HepG2 (cell line): Measurements from ENCODE around the gene LGR6. TPM values are rescaled to one million over a fixed set of nuclear protein-coding genes. Genes with fewer than 3 reads are reported as not detected.

Experiments
- ATAC-seq: fragments of 200-7000 bp; cut with Tn5 transposase; 3 replicates; pipeline ENCODE4 v1.9.1; 2020; ENCODE audit warnings: mild to moderate bottlenecking, moderate library complexity
- BruUV-seq: library from RNA; stranded (reverse); fragments of 400-500 nt; replicated peaks from 2 replicates; lab custom pipeline; 2021; lab: Mats Ljungman, UMichigan
- CTCF ChIA-PET: fragments of 300-600 bp; formaldehyde crosslinking; extraction: SDS; loops from one replicate; lab custom pipeline; 2021; ENCODE audit warnings: low total read pairs, inconsistent platforms, low intra/inter-chr PET ratio; lab: Yijun Ruan, JAX
- POLR2A ChIA-PET: fragments of 350-600 bp; sonication (Branson Sonifier 250); formaldehyde crosslinking; loops from one replicate; lab custom pipeline; 2020; ENCODE audit warnings: antibody characterized with exemption, inconsistent platforms; lab: Yijun Ruan, JAX
- DNase-seq: peaks from one replicate; pipeline ENCODE4 v3.0.0-alpha.2; 2015; ENCODE audit warnings: low spot score
- FAIRE-seq: peaks from 3 replicates; lab custom pipeline; 2011; peaks lifted over from hg19 to GRCh38; lab: Jason Lieb, UNC
- H2AFZ ChIP-seq: one replicate; pipeline ENCODE4 v1.6.1; 2011; ENCODE audit warnings: low read length, inconsistent platforms
- H3K27ac ChIP-seq: fragments of 300-600 bp; 3 replicates; pipeline ENCODE4 v1.8.0; 2011; ENCODE audit warnings: mixed run types, mild to moderate bottlenecking, mixed read lengths, low read length, inconsistent platforms; ENCODE audit not compliant: insufficient read depth; ENCODE audit errors: extremely low read length
- H3K27me3 ChIP-seq, 2 experiments: fragments of 200-600 bp in 1 of 2; 2 replicates in 1 of 2; 3 replicates in 1 of 2; pipeline versions ENCODE4 v1.6.0 to v1.8.0; 2011; ENCODE audit warnings: low read length in 2 of 2, mild to moderate bottlenecking in 2 of 2, moderate library complexity in 2 of 2, inconsistent platforms in 1 of 2; ENCODE audit not compliant: insufficient read depth in 2 of 2, control insufficient read depth in 1 of 2
- H3K36me3 ChIP-seq, 2 experiments: fragments of 200-600 bp in 1 of 2; replicated peaks in 1 of 2; 2 replicates in 1 of 2; 3 replicates in 1 of 2; pipeline versions ENCODE4 v1.5.1 to v1.8.0; 2011; ENCODE audit warnings: low read length in 2 of 2, inconsistent platforms in 1 of 2; ENCODE audit not compliant: insufficient read depth in 2 of 2, control insufficient read depth in 1 of 2
- H3K4me1 ChIP-seq: 2 replicates; pipeline ENCODE4 v1.5.1; 2012; ENCODE audit warnings: low read length, inconsistent platforms; ENCODE audit not compliant: insufficient read depth
- H3K4me2 ChIP-seq: 2 replicates; pipeline ENCODE4 v1.6.0; 2011; ENCODE audit warnings: low read depth, low read length, inconsistent platforms
- H3K4me3 ChIP-seq, 3 experiments: fragments of 200-600 bp in 1 of 3; sonication (generic), shearing (Covaris generic) in 1 of 3; replicated peaks in 1 of 3; 2 replicates each; pipeline ENCODE4 v1.5.1; 2011 to 2016; ENCODE audit warnings: low read length in 3 of 3, inconsistent platforms in 2 of 3, low read depth in 2 of 3, mild to moderate bottlenecking in 2 of 3, control low read depth in 1 of 3, mixed read lengths in 1 of 3; ENCODE audit not compliant: insufficient read depth in 1 of 3
- H3K79me2 ChIP-seq: one replicate; pipeline ENCODE4 v1.6.1; 2011; ENCODE audit warnings: low read length, inconsistent platforms; ENCODE audit not compliant: insufficient read depth
- H3K9ac ChIP-seq: 2 replicates; pipeline ENCODE4 v1.6.0; 2011; ENCODE audit warnings: mild to moderate bottlenecking, low read depth, low read length, inconsistent platforms; ENCODE audit not compliant: insufficient read depth
- H3K9me3 ChIP-seq: 2 replicates; pipeline ENCODE4 v1.5.1; 2012; ENCODE audit warnings: mild to moderate bottlenecking, low read length
- H4K20me1 ChIP-seq: 2 replicates; pipeline ENCODE4 v1.6.0; 2011; ENCODE audit warnings: inconsistent platforms, mild to moderate bottlenecking, low read length, moderate library complexity; ENCODE audit not compliant: insufficient read depth
- CCDC6 ChIP-seq: sonication (generic); formaldehyde crosslinking; IDR thresholded peaks from 2 replicates; pipeline ENCODE4 v1.8.1; 2022; ENCODE audit warnings: mild to moderate bottlenecking, missing genetic modification reagents, moderate library complexity
- ELF1 ChIP-seq: sonication (generic); formaldehyde crosslinking; IDR thresholded peaks from 2 replicates; pipeline ENCODE4 v1.4.0; 2020; ENCODE audit warnings: missing genetic modification reagents
- FIP1L1 ChIP-seq: fragments of 200-400 bp; formaldehyde crosslinking; IDR thresholded peaks from 2 replicates; pipeline ENCODE4 v1.6.1; 2018; ENCODE audit warnings: low read depth, mild to moderate bottlenecking, low read length, moderate library complexity, borderline replicate concordance; ENCODE audit not compliant: insufficient read depth
- FOXA1 ChIP-seq, 2 experiments: fragments of 450-650 bp in 1 of 2; sonication (generic) in 1 of 2; formaldehyde crosslinking in 1 of 2; IDR thresholded peaks; 2 replicates each; pipeline versions ENCODE4 v1.4.0 to v1.6.1; 2016 to 2020; ENCODE audit warnings: missing genetic modification reagents in 1 of 2
- HDAC1 ChIP-seq: sonication (generic); formaldehyde crosslinking; IDR thresholded peaks from 2 replicates; pipeline ENCODE4 v1.5.1; 2020; ENCODE audit warnings: mild to moderate bottlenecking, missing genetic modification reagents
- KDM5A ChIP-seq: fragments of 200-600 bp; sonication (generic); IDR thresholded peaks from 2 replicates; pipeline ENCODE4 v1.7.0; 2018; ENCODE audit warnings: antibody characterized with exemption, mild to moderate bottlenecking, low read length, borderline replicate concordance
- MEIS2 ChIP-seq: sonication (generic); formaldehyde crosslinking; IDR thresholded peaks from 2 replicates; pipeline ENCODE4 v1.9.0; 2021; ENCODE audit warnings: mild to moderate bottlenecking, missing genetic modification reagents
- NKX3-1 ChIP-seq: sonication (generic); formaldehyde crosslinking; IDR thresholded peaks from 2 replicates; pipeline ENCODE4 v1.5.0; 2020; ENCODE audit warnings: missing genetic modification reagents
- POGZ ChIP-seq: sonication (generic); formaldehyde crosslinking; IDR thresholded peaks from 2 replicates; pipeline ENCODE4 v1.4.0; 2020; ENCODE audit warnings: mild to moderate bottlenecking, missing genetic modification reagents
- RFX3 ChIP-seq: IDR thresholded peaks from 2 replicates; pipeline ENCODE4 v1.6.1; 2016; ENCODE audit warnings: missing biosample characterization, missing genetic modification reagents
- SAP130 ChIP-seq: IDR thresholded peaks from 2 replicates; pipeline ENCODE4 v1.6.1; 2016; ENCODE audit warnings: low read depth
- TBL1XR1 ChIP-seq: fragments of 150-350 bp; IDR thresholded peaks from 2 replicates; pipeline ENCODE4 v1.6.1; 2014; ENCODE audit warnings: borderline replicate concordance, low read length; ENCODE audit not compliant: partially characterized antibody
- ZBTB20 ChIP-seq: sonication (generic); formaldehyde crosslinking; IDR thresholded peaks from 2 replicates; pipeline ENCODE4 v1.8.1; 2023; ENCODE audit warnings: missing genetic modification reagents, low read depth, mild to moderate bottlenecking, borderline replicate concordance
- ZKSCAN8 ChIP-seq: IDR thresholded peaks from 2 replicates; pipeline ENCODE4 v1.6.1; 2016; ENCODE audit warnings: borderline replicate concordance, missing genetic modification reagents, missing compliant biosample characterization
- ZNF337 ChIP-seq: sonication (generic); formaldehyde crosslinking; IDR thresholded peaks from 2 replicates; pipeline ENCODE4 v1.5.1; 2020; ENCODE audit warnings: missing genetic modification reagents, low read depth, mild to moderate bottlenecking, borderline replicate concordance
- ZNF552 ChIP-seq: sonication (generic); formaldehyde crosslinking; IDR thresholded peaks from 2 replicates; pipeline ENCODE4 v1.9.0; 2022; ENCODE audit warnings: missing genetic modification reagents, mild to moderate bottlenecking, borderline replicate concordance
- ZNF607 ChIP-seq: sonication (generic); formaldehyde crosslinking; IDR thresholded peaks from 2 replicates; pipeline ENCODE4 v1.5.1; 2020; ENCODE audit warnings: missing genetic modification reagents, mild to moderate bottlenecking, borderline replicate concordance
- ZNF616 ChIP-seq: sonication (generic); formaldehyde crosslinking; IDR thresholded peaks from 2 replicates; pipeline ENCODE4 v1.5.0; 2020; ENCODE audit warnings: low read depth, mild to moderate bottlenecking, missing genetic modification reagents
- ZNF660 ChIP-seq: sonication (generic); formaldehyde crosslinking; IDR thresholded peaks from 2 replicates; pipeline ENCODE4 v1.5.1; 2020; ENCODE audit warnings: mild to moderate bottlenecking, low read depth, missing genetic modification reagents, borderline replicate concordance
- ZNF761 ChIP-seq: sonication (generic); formaldehyde crosslinking; conservative IDR thresholded peaks from 2 replicates; pipeline ENCODE4 v1.4.0; 2020; ENCODE audit warnings: mild to moderate bottlenecking, missing genetic modification reagents
- ZNF879 ChIP-seq: sonication (generic); formaldehyde crosslinking; IDR thresholded peaks from 2 replicates; pipeline ENCODE4 v1.8.1; 2023; ENCODE audit warnings: missing genetic modification reagents
- whole genome bisulfite sequencing: methylation state at CpG from one replicate; pipeline ENCODE4 v1.1.6; 2017; ENCODE audit warnings: low lambda C conversion rate; 5-methylcytosine and 5-hydroxymethylcytosine counted together
- in situ Hi-C: cut with HindIII; loops from 2 replicates; pipeline ENCODE4 v1.10.0; 2017; ENCODE audit warnings: low pct_unique_long_range_greater_than_20kb; ENCODE audit not compliant: extremely low pct_ligation_motif_present
- intact Hi-C: fragments of 100-400 bp; cut with micrococcal nuclease; formaldehyde crosslinking; loops from one replicate; pipeline ENCODE4 v1.10.0; 2022; ENCODE audit not compliant: unreplicated experiment
- polyA plus RNA-seq, 8 experiments: library from polyadenylated mRNA; depleted of rRNA in 3 of 8; stranded (reverse) in 7 of 8; unstranded in 1 of 8; fragments of >200 nt; fragmentation: Illumina TruSeq in 4 of 8; extraction: Trizol in 4 of 8; gene quantifications; 2 replicates each; pipeline versions ENCODE4 v1.2.1 to v1.2.3, GENCODE V29; 2011 to 2016; ENCODE audit warnings: low read depth in 4 of 8, missing spikeins in 1 of 8, mixed read lengths in 1 of 8; ENCODE audit not compliant: insufficient read depth in 1 of 8
- total RNA-seq, 5 experiments: library from RNA; depleted of rRNA; stranded (reverse); fragments of >200 nt; fragmentation: Illumina TruSeq; extraction: Trizol; gene quantifications; 2 replicates each; pipeline ENCODE4 v1.2.3, GENCODE V29; 2016; ENCODE audit warnings: low read depth in 1 of 5
- TF ChIP-seq, protein P1 (sequence below): sonication (generic); formaldehyde crosslinking; IDR thresholded peaks from 2 replicates; pipeline ENCODE4 v1.4.0; 2020; ENCODE audit warnings: missing genetic modification reagents
- TF ChIP-seq, protein P2 (sequence below): sonication (generic); formaldehyde crosslinking; IDR thresholded peaks from 2 replicates; pipeline ENCODE4 v1.4.0; 2020; ENCODE audit warnings: missing genetic modification reagents

Gene LGR6
- total and polyA plus RNA-seq, 2 of the 13 experiments (the other 11 are each of a cell fraction or from before 2014, with no cell fraction given) = 0.07 TPM; not detected in 1

DNA sequence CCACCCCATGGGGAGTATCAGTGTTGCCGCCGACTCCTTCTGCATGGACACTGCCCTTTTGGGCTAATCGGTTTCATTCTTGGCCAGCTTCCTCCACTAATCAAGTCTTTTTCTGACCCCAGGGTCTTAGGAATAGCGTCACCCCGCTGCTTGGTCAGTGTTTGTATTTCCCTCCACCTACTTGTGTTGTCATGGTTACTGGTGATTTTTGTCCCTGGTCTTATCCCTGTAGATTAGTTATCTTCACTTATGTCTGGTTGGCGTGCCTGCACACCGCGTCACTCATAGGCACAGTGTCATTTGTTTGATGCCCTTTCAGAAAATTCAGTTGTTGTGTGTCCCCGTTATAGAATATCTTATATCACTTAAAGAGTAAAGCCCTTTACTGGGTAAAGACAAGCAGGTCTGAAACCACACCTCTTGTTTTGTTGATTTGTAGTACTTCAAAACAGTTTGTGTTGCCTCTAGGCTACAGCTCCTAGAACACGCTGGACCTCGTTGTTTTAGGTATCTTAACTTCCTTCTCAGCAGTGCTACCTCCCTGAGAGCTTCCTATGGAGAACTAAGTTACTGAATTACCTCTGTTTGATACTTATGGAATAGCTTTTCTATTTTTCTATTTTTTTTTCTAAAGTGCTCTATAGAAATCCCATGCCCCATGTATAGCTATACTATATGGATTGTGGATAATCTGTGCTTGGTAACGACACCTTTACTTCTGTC, 155.8 kb downstream of the LGR6 start:
- no peaks in the 10 kb centered on the region for H4K20me1 ChIP-seq
- ATAC-seq (peak; percentile 49), DNase-seq (peak; percentile 43), FAIRE-seq (no peak)
- peaks cover 51% of the 10 kb centered on the region for H3K79me2 ChIP-seq
- H3K36me3 ChIP-seq = no peaks in the 10 kb centered on the region
- BruUV-seq = no TSS peak
- peaks cover 61% of the 10 kb centered on the region for H3K4me1 ChIP-seq
- 3% methylated on average over 10 of the region's 12 CpGs for WGBS
- peak overlapping the region; percentile 77 for H3K4me2 ChIP-seq
- H3K27me3 ChIP-seq = no peaks in the 10 kb centered on the region; a peak in 1 of 5 replicates
- POLR2A ChIA-PET = no interaction called here
- peak overlapping the region; percentile 71 to 88 (median 84) for H3K4me3 ChIP-seq
- no peaks in the 10 kb centered on the region for H3K9me3 ChIP-seq
- no peak overlapping the region for H2AFZ ChIP-seq
- peak overlapping the region; percentile 96 for H3K9ac ChIP-seq
- in situ Hi-C loops (no loop called here), intact Hi-C loops (loop anchor here (10.0 kb wide), 3 partner anchors 85 to 655 kb away; partner anchors contain the start of genes SYT2 and TMEM183A)
- CTCF ChIA-PET = no interaction called here
- H3K27ac ChIP-seq = peak overlapping the region; percentile 87
- TF ChIP-seq, protein P1, sequence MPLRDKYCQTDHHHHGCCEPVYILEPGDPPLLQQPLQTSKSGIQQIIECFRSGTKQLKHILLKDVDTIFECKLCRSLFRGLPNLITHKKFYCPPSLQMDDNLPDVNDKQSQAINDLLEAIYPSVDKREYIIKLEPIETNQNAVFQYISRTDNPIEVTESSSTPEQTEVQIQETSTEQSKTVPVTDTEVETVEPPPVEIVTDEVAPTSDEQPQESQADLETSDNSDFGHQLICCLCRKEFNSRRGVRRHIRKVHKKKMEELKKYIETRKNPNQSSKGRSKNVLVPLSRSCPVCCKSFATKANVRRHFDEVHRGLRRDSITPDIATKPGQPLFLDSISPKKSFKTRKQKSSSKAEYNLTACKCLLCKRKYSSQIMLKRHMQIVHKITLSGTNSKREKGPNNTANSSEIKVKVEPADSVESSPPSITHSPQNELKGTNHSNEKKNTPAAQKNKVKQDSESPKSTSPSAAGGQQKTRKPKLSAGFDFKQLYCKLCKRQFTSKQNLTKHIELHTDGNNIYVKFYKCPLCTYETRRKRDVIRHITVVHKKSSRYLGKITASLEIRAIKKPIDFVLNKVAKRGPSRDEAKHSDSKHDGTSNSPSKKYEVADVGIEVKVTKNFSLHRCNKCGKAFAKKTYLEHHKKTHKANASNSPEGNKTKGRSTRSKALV (CRISPR knock-in tag) = no peak
- TF ChIP-seq ZNF660 (no peak), CCDC6 (no peak), ZNF607 (CRISPR knock-in tag) (no peak), SAP130 (CRISPR knock-in tag) (peak; percentile 60; the same call in 1 of the 2 replicates), TBL1XR1 (no peak), POGZ (no peak), MEIS2 (CRISPR knock-in tag) (0 out of 2 replicates have a peak, but pooled peaks have one; percentile 6), NKX3-1 (CRISPR knock-in tag) (no peak), ZBTB20 (CRISPR knock-in tag) (no peak), ZKSCAN8 (CRISPR knock-in tag) (no peak), FOXA1 (IDR thresholded peaks at IDR 0.05) (no peak), FOXA1 (CRISPR knock-in tag; IDR thresholded peaks at IDR 0.05) (no peak), ZNF761 (0 out of 2 replicates have a peak, but pooled peaks have one; percentile 5), HDAC1 (CRISPR knock-in tag) (0 out of 2 replicates have a peak, but pooled peaks have one; percentile 38), ZNF879 (CRISPR knock-in tag) (no peak), ZNF616 (CRISPR knock-in tag) (no peak), KDM5A (no peak), ELF1 (no peak), RFX3 (CRISPR knock-in tag) (peak; percentile 80), FIP1L1 (no peak), ZNF337 (CRISPR knock-in tag) (no peak), ZNF552 (CRISPR knock-in tag) (no peak)
- TF ChIP-seq, protein P2, sequence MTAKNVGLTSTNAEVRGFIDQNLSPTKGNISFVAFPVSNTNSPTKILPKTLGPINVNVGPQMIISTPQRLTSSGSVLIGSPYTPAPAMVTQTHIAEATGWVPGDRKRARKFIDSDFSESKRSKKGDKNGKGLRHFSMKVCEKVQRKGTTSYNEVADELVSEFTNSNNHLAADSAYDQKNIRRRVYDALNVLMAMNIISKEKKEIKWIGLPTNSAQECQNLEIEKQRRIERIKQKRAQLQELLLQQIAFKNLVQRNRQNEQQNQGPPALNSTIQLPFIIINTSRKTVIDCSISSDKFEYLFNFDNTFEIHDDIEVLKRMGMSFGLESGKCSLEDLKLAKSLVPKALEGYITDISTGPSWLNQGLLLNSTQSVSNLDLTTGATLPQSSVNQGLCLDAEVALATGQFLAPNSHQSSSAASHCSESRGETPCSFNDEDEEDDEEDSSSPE = 0 out of 2 replicates have a peak, but pooled peaks have one; percentile 13
